Globus pallidus (tissue), 1 donor: ENCODE measurements around the gene SMIM32.

ENCODE experiments used
- DNase-seq: peaks from one replicate; pipeline ENCODE4 v3.0.0-alpha.2; 2015; ENCODE audit warnings: low spot score

SMIM32 gene

GRCh38 chr5:136207631-136208030 is 14.7 kb upstream of the SMIM32 start:
- no peak for DNase-seq

- DNase-seq, result no peak
These were observed 13.4 kb upstream of the SMIM32 start for GRCh38 chr5:136206361-136206760.

GRCh38 chr5:136205941-136206340 is 13.0 kb upstream of the SMIM32 start:
- DNase-seq, result no peak

DNA sequence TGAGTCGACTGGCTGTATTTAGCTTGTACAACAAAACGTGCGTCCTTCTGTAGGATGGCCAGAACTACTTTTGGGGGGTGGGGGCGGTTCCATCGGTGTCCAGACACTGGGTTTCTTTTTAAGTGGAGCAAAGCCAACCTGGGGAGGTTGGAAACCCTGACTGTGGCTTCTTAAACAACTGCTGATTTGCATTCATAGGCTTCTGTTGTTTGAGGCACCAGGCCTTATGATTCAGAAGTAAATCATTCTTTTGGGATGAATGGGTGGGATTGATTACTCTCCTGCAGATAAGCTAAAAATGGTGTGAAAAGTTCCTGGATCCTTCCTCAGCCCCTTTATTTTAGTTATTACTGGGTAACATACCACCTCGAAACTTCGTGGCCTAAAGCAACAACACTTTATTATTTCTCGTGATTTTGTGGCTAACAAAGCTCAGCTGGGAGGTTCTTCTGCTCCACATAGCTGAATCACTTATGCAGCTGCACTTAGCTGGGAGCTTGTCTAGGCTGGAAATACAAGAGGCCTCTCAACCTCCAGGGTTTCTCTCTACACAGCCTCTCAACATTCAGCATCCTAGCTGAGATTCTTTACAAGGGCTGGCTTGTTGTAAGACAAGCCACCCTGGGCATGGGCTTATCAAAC is 12.2 kb upstream of the SMIM32 start:
- no peak for DNase-seq

- DNase-seq, result no peak
These were observed 10.5 kb upstream of the SMIM32 start for GRCh38 chr5:136203303-136203922.

GRCh38 chr5:136202469-136203205 is 9.7 kb upstream of the SMIM32 start:
- DNase-seq, result no peak

- no peak for DNase-seq
These were observed 8.9 kb upstream of the SMIM32 start for GRCh38 chr5:136201870-136202269.

GRCh38 chr5:136200761-136201160 is 7.8 kb upstream of the SMIM32 start:
- DNase-seq, result no peak

GRCh38 chr5:136200130-136200529 is 7.2 kb upstream of the SMIM32 start:
- DNase-seq, result no peak

GRCh38 chr5:136199408-136199807 is 6.4 kb upstream of the SMIM32 start:
- no peak for DNase-seq

DNA sequence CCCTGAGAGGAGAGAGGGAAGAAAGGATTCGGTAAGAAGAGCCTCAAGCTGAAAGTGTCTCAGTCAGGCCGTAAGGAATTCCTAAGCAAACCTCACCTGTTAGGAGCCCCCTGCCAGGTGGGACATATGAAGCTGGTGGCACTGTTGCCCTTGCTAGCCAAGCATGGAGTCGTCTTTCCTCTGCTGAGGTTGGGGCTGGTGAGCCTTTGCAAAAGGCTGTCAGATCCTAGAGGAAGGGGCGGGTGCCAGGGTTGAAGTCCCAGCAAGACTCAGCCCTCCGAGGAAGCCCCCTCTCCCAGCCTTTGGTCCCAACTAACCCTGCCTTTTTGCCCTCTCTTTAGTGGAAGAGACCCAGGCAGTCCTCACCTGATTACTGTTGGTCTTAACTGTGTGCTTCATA is 5.5 kb upstream of the SMIM32 start:
- DNase-seq, result no peak

DNA sequence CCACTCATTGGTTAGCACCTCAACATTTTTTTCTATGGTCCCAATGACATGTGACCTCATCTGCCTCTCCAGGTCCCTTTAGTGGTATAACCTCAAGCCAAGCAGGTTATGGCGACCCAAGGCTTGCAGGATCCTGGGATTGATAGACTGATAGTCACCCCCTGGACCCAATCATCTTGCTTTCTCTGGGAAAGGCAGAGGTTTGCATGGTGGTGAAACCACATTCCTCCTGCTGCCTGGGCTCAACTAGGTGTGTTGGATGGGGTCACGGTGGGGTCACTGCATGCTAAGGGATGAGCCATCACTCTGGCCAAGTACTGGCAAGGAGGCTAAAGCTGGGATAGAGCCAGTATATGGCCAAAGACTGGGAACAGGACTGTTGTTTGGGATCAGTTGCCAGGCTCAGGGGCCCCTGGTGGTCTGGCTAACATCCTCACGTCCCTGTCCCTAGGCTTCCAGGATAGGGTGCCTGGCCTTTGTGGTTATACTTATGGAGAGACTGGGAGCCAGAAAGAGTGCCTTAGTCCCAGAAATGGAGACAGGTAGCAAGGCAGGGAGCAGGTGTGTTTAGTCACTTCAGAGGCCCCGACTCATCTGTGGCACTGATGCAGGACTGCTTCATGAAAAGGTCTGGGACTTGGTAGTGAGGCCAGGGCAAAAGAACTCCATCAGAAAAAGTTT is 4.6 kb upstream of the SMIM32 start:
- DNase-seq, result no peak

DNA sequence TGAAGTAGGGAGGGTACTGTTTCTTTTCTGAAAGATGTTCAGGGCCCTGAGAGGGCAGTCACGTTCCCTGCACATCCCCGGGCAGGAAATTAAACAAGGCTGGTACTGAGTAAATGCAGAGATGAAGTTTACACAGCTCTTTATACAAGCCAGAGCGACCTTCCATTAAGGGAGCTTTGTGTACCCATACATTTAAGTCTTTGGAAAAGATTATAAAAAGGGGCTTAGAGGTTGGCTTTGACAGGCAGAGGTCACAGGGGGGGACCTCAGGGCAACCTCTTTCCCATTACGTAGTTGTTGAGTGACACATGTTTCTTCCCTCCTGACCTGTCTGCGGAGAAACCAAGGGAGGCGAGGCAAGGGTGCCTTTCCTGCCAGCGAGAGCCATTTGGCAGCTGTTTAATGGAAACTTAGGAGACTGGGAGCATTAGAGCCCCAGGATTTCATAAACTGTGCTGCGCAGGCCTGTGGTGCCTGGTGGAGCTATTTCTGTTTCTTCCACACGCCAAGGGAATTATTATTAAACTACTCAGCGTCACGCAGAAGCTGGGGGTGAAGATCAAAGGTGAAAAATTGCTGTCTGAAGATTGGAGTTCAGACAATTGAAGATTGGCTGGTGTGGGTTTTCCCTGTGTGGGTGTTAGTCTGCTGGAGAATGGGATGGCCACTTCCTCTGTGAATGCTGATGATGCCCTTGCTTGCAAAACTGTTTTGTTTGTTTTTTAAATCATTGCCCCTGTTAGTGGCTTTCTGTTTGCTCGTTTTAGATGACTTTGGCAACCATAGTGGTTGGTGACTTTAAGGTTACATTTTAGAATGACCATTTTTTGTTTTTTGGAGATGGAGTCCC is 3.2 kb upstream of the SMIM32 start:
- peak; percentile 5 for DNase-seq

DNA sequence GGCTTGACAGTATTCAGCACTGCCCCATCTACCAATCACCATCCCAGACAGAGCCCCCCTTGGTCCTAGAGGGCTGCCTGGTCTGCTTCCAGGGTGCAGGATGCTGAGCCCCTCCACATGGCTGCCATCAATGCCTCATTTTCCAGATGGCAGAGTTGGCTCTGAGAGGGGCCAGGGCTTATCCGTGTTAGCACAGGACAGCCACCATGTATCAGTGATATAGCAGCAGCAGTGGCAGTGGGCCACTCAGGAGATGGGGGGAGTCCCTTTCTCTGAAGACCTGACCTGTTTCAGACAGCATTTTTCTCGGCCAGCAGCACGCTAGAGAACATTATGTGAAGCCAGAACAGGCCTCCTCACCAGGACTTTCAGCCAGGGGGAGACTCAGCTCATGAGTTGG is 1.6 kb upstream of the SMIM32 start:
- no peak for DNase-seq

- DNase-seq, result no peak
These were observed 467 bp upstream of the SMIM32 start for GRCh38 chr5:136193322-136193935.

DNA sequence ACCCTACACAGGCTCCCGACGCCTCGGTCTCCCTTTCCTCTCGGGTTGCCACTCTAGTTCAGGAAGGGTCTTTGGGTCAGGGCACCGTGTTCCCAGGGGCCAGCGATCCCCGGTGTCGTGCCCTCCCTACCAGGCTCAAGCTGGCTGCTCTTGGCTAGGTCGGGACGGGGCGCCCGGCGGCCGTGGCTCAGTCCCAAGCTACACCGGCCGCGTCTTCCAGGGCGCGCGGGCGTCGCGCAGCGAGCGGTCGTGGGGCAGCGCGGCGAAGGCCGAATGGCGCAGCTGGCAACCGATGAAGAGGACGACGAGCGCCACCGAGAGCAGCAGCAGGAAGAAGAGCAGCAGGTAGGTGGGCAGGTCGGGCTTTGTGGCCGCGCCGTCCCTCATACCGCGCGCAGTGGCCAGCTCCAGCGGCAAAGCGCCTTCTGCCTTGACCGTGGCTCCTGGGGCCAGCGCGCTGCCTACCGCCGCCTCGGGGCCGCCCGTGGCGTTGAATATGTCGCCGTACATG is 892 bp downstream of the SMIM32 start:
- DNase-seq, result no peak

- no peak for DNase-seq
These were observed 1.5 kb downstream of the SMIM32 start for GRCh38 chr5:136191304-136192014.

DNA sequence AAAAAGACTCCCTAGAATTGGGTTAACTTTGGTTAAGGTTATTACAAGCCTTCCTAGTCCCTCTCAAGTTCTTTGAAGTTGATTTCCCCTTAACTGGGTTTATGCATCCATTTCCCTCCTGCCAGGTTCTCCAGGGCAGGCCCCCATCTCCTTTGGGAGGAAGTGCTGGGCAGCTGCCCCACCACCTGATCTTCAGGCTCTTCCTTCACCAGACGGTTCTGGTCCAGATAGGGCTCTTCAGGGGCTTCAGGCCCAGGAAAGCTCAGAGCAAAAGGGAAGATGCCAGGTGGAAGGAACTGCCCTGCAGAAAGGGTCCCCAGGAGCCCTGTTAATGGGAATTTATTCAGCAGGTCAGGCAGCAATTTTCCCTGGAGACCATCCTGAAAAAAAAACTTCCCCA is 2.1 kb downstream of the SMIM32 start:
- no peak for DNase-seq

GRCh38 chr5:136190091-136190720 is 2.8 kb downstream of the SMIM32 start:
- DNase-seq, result no peak

DNA sequence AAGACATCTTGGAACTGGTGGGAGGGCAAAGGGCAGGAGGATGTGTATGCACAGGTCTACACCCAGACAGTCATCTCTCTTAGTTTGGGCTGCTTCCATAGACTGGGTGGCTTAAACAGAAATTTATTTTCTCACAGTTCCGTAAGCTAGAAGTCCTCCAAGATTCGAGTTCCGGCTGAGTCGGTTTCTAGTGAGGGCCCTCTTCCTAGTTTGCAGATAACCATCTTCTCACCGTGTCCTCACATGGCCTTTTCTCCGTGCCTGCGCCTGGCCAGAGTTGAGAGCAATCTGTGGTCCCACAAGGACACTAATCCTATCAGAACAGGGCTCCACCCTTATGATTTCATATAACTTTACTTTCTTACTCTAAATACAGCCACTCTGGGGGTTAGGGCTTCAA is 4.1 kb downstream of the SMIM32 start:
- no peak for DNase-seq
